Stimulated activated CD8-positive, alpha-beta memory T cell treated with anti-CD3 and anti-CD28 coated beads, Interleukin-7, amount 100 ng/mL, for 4 hours (primary cell): Measurements from ENCODE around the gene LTBP4.
A peak's percentile ranks its signal among the peaks of the same experiment; 100 is the strongest.

Experiments used
- DNase-seq, 2 donors: peaks; one replicate each; pipeline ENCODE4 v3.0.0-alpha.2; 2020; ENCODE audit warnings: low read depth in 2 of 2

LTBP4 gene

GRCh38 chr19:40662925-40663694 is 61.9 kb downstream of the LTBP4 start:
- peak; percentile 77 to 85 for DNase-seq

GRCh38 chr19:40663695-40664692 is 62.8 kb downstream of the LTBP4 start:
- peak in 1 of 2 donors; percentile 6 for DNase-seq

- DNase-seq = no peak
These were observed 65.8 kb downstream of the LTBP4 start for GRCh38 chr19:40666803-40667438.

- no peak for DNase-seq
These were observed 66.4 kb downstream of the LTBP4 start for GRCh38 chr19:40667602-40668001.

- no peak for DNase-seq
These were observed 67.9 kb downstream of the LTBP4 start for GRCh38 chr19:40668991-40669614.

- no peak for DNase-seq
These were observed 70.2 kb downstream of the LTBP4 start for GRCh38 chr19:40671404-40671803.

GRCh38 chr19:40672038-40672437 is 70.9 kb downstream of the LTBP4 start:
- no peak for DNase-seq

- no peak for DNase-seq
These were observed 71.6 kb downstream of the LTBP4 start for GRCh38 chr19:40672573-40673299.

- no peak for DNase-seq
These were observed 72.2 kb downstream of the LTBP4 start for GRCh38 chr19:40673397-40673796.

GRCh38 chr19:40674291-40674690 is 73.1 kb downstream of the LTBP4 start:
- DNase-seq = no peak

GRCh38 chr19:40677156-40677555 is 76.0 kb downstream of the LTBP4 start:
- DNase-seq = no peak
